Measurements from ENCODE around the gene DOK3. TPM values are rescaled to one million over a fixed set of nuclear protein-coding genes. Genes with fewer than 3 reads are reported as not detected.

The DOK3 gene
- total and polyA plus RNA-seq, 2 donors (not counting 3 experiments of a cell fraction or from before 2014, with no cell fraction given): 4.8 to 5.3 TPM

DNA sequence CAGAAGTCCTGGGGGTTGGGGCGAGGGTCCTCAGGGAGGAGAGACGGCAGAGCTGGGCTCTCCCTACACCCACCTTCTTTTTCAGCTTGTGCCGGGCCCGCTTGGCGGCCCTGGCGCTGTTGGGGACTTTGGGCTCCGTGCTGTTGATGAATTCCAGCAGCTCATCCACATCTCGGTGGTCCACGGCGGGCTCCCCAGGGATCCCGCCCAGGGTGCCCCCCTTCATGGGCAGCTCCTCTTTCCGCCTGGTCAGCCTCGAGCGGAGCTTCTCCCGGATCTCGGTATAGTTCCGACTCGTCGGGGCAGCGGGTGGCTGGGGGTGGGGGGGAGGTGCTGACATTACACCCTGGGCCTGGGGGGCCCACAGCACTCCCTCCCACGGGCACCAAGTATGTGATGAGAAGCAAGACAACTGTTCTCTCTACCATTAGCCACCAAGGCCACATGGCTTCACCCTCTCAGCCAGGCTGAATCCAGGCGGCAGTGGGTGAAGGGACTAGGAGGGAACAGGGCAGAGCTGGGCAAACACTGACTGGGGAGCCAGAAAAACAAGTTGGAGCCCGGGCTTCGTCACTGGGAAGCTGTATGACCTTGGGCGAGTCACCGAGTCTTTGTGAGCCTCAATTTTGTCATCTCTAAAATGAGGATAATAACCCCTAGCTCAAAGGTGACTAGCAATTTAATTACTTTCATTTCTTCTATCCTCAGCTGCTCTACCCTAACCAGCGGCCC lies 21.7 kb upstream of the DOK3 start:
- H4K20me1 ChIP-seq (replicated peaks; ENCODE audit: control insufficient read depth, extremely low read depth, insufficient read depth, low read length): no peaks in the 10 kb centered on the region
- TF ChIP-seq FOS (IDR thresholded peaks at IDR 0.05; ENCODE audit: borderline replicate concordance, insufficient read depth, low read length): no peak
- no peak for TF ChIP-seq GATA2 (IDR thresholded peaks at IDR 0.05; ENCODE audit: insufficient read depth, insufficient read length, low read depth, low read length)
- no peak for TF ChIP-seq POLR2AphosphoS5 (IDR thresholded peaks at IDR 0.05; ENCODE audit: insufficient read depth, low read depth, low read length)
- TF ChIP-seq EZH2 (IDR thresholded peaks at IDR 0.05; ENCODE audit: borderline replicate concordance, low read depth, low read length, severe bottlenecking): no peak
- TF ChIP-seq, protein P1, sequence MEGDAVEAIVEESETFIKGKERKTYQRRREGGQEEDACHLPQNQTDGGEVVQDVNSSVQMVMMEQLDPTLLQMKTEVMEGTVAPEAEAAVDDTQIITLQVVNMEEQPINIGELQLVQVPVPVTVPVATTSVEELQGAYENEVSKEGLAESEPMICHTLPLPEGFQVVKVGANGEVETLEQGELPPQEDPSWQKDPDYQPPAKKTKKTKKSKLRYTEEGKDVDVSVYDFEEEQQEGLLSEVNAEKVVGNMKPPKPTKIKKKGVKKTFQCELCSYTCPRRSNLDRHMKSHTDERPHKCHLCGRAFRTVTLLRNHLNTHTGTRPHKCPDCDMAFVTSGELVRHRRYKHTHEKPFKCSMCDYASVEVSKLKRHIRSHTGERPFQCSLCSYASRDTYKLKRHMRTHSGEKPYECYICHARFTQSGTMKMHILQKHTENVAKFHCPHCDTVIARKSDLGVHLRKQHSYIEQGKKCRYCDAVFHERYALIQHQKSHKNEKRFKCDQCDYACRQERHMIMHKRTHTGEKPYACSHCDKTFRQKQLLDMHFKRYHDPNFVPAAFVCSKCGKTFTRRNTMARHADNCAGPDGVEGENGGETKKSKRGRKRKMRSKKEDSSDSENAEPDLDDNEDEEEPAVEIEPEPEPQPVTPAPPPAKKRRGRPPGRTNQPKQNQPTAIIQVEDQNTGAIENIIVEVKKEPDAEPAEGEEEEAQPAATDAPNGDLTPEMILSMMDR (IDR thresholded peaks at IDR 0.05; ENCODE audit: extremely low read depth in 1 of 2, insufficient read depth in 1 of 2, low read depth in 1 of 2, low read length in 2 of 2): no peak
- TF ChIP-seq MYC (IDR thresholded peaks at IDR 0.05; ENCODE audit: low read depth, low read length): no peak
- no peak for TF ChIP-seq POLR2A (IDR thresholded peaks at IDR 0.05; ENCODE audit: low read depth, low read length)
- no peak overlapping the region for H3K27ac ChIP-seq (ENCODE audit: insufficient read depth, low read depth, low read length)
- H3K9me3 ChIP-seq (replicated peaks; ENCODE audit: control insufficient read depth, insufficient read depth, low read length): no peaks in the 10 kb centered on the region
- intact Hi-C loops (cut with micrococcal nuclease) (no loop called here), dilution Hi-C loops (cut with MboI; ENCODE audit: extremely low pct_ligation_motif_present, low sequenced_read_pairs) (no loop called here)
- ChIA-PET POLR2A (interaction anchor here (0.6 kb wide), 1 partner anchor 15 kb away, joined by 6 read pairs; no protein-coding TSS in a partner anchor), CTCF (no interaction called here)
- no peak overlapping the region for H3K9ac ChIP-seq (replicated peaks; ENCODE audit: extremely low read depth, insufficient read depth, low read length)
- no peaks in the 10 kb centered on the region for H3K9me1 ChIP-seq (replicated peaks; ENCODE audit: control insufficient read depth, extremely low read depth, insufficient read depth, low read length)
- DNase-seq (ENCODE audit: low read depth, low spot score): no peak
- BruUV-seq (replicated peaks): no TSS peak
- H2AFZ ChIP-seq (ENCODE audit: low read depth, low read length): no peak overlapping the region
- H3K79me2 ChIP-seq (ENCODE audit: control insufficient read depth, insufficient read depth, low read length): no peaks in the 10 kb centered on the region
- H3K4me2 ChIP-seq (ENCODE audit: insufficient read depth, low read length): no peak overlapping the region
- FAIRE-seq: no peak
- H3K36me3 ChIP-seq (ENCODE audit: control insufficient read depth in 2 of 2, extremely low read depth in 1 of 2, insufficient read depth in 2 of 2, low read length in 2 of 2): peaks cover 12 to 59% of the 10 kb centered on the region in 2 experiments
- H3K4me1 ChIP-seq (ENCODE audit: control insufficient read depth, extremely low read depth, insufficient read depth, low read length): no peaks in the 10 kb centered on the region
- H3K27me3 ChIP-seq (ENCODE audit: control insufficient read depth in 2 of 2, insufficient read depth in 2 of 2, low read length in 2 of 2): no peaks in the 10 kb centered on the region
- H3K4me3 ChIP-seq (replicated peaks in 1 of 3; ENCODE audit: insufficient read depth in 1 of 3, low read depth in 1 of 3, low read length in 3 of 3): no peak overlapping the region
